Common myeloid progenitor, CD34-positive (primary cell): Measurements from ENCODE around the gene ZNF534.
"Not testable (repeated sequence)": the region's sequence is repeated elsewhere in the genome, so short reads cannot be mapped to it uniquely, and the experiment has no call there.

Source experiments
- CTCF ChIA-PET: fragments of 350-600 bp; sonication (Branson Sonifier 250); formaldehyde crosslinking; loops from one replicate; lab custom pipeline; 2021; ENCODE audit warnings: antibody characterized with exemption; lab: Charles Lee
- POLR2A ChIA-PET: fragments of 350-600 bp; sonication (Branson Sonifier 250); formaldehyde crosslinking; loops from one replicate; lab custom pipeline; 2021; ENCODE audit warnings: antibody characterized with exemption; lab: Charles Lee
- DNase-seq, 3 donors: peaks; one replicate each; pipeline versions ENCODE4 v3.0.0 to v3.0.0-alpha.2; 2013
- H3K27ac ChIP-seq, 2 experiments: 1 replicate in 1 of 2; 2 replicates in 1 of 2; pipeline ENCODE4 v1.7.0; 2013; ENCODE audit warnings: inconsistent platforms in 2 of 2, low read length in 2 of 2, mild to moderate bottlenecking in 2 of 2, low read depth in 1 of 2, moderate library complexity in 1 of 2; ENCODE audit not compliant: severe bottlenecking in 2 of 2, insufficient read depth in 1 of 2, poor library complexity in 1 of 2
- H3K27me3 ChIP-seq, 5 experiments: replicated peaks in 2 of 5; 1 replicate in 3 of 5; 2 replicates in 2 of 5; pipeline versions ENCODE4 v1.6.1 to v1.7.0; 2013; ENCODE audit warnings: low read length in 4 of 5, mild to moderate bottlenecking in 2 of 5, moderate library complexity in 2 of 5, inconsistent platforms in 1 of 5; ENCODE audit not compliant: insufficient read depth in 5 of 5, control insufficient read depth in 4 of 5
- H3K36me3 ChIP-seq, 4 experiments: 1 replicate in 2 of 4; 2 replicates in 2 of 4; pipeline versions ENCODE4 v1.6.1 to v1.7.0; 2013; ENCODE audit warnings: low read length in 3 of 4, control low read depth in 1 of 4, mild to moderate bottlenecking in 1 of 4; ENCODE audit not compliant: control insufficient read depth in 4 of 4, insufficient read depth in 4 of 4
- H3K4me1 ChIP-seq, 4 experiments: 1 replicate in 3 of 4; 2 replicates in 1 of 4; pipeline versions ENCODE4 v1.6.1 to v1.7.1; 2013; ENCODE audit warnings: low read length in 3 of 4, mild to moderate bottlenecking in 3 of 4, control low read depth in 1 of 4, inconsistent platforms in 1 of 4, moderate library complexity in 1 of 4; ENCODE audit not compliant: control insufficient read depth in 4 of 4, insufficient read depth in 4 of 4; ENCODE audit errors: control extremely low read depth in 1 of 4
- H3K4me3 ChIP-seq, 7 experiments: 1 replicate in 4 of 7; 2 replicates in 3 of 7; pipeline versions ENCODE4 v1.5.1 to v1.7.0; 2013; ENCODE audit warnings: mild to moderate bottlenecking in 7 of 7, low read length in 6 of 7, moderate library complexity in 6 of 7, inconsistent platforms in 2 of 7, low read depth in 2 of 7, control low read depth in 1 of 7; ENCODE audit not compliant: insufficient read depth in 4 of 7, control insufficient read depth in 1 of 7; ENCODE audit errors: extremely low read depth in 1 of 7
- H3K9me3 ChIP-seq, 5 experiments: 1 replicate in 4 of 5; 2 replicates in 1 of 5; pipeline versions ENCODE4 v1.6.1 to v1.7.1; 2013; ENCODE audit warnings: low read length in 4 of 5, mild to moderate bottlenecking in 2 of 5, inconsistent platforms in 1 of 5, low read depth in 1 of 5, moderate library complexity in 1 of 5; ENCODE audit not compliant: control insufficient read depth in 4 of 5, insufficient read depth in 2 of 5; ENCODE audit errors: control extremely low read depth in 1 of 5
- WGBS: methylation state at CpG from one replicate; pipeline ENCODE4 v1.1.5; 2013; ENCODE audit not compliant: insufficient coverage; 5-methylcytosine and 5-hydroxymethylcytosine counted together

ZNF534 gene

DNA sequence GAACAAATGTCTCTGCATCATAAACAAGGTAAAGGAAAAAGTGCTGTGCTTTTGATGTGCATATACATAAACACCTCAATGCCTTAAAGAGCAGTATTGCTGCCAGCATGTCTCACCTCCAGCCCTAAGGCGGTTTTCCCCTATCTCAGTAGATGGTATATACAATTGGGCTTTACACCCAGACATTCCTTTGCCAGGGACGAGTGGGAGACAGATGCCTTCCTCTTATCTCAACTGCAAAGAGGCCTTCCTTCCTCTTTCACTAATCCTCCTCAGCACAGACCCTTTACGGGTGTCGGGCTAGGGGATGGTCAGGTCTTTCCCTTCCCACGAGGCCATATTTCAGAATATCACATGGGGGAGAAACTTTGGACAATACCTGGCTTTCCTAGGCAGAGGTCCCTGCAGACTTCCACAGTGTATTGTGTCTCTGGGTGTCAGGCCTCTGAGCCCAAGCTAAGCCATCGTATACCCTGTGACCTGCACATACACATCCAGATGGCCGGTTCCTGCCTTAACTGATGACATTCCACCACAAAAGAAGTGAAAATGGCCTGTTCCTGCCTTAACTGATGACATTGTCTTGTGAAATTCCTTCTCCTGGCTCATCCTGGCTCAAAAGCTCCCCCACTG lies 55.3 kb downstream of the ZNF534 start:
- H3K4me1 ChIP-seq, DNase-seq, H3K27me3 ChIP-seq, H3K27ac ChIP-seq, POLR2A ChIA-PET, H3K4me3 ChIP-seq, CTCF ChIA-PET, H3K36me3 ChIP-seq: not testable (repeated sequence)
- WGBS, result 69% methylated on average over 2 of the region's 7 CpGs
- H3K9me3 ChIP-seq, result peaks cover 0 to 51% (median 43%) of the 10 kb centered on the region in 5 experiments

DNA sequence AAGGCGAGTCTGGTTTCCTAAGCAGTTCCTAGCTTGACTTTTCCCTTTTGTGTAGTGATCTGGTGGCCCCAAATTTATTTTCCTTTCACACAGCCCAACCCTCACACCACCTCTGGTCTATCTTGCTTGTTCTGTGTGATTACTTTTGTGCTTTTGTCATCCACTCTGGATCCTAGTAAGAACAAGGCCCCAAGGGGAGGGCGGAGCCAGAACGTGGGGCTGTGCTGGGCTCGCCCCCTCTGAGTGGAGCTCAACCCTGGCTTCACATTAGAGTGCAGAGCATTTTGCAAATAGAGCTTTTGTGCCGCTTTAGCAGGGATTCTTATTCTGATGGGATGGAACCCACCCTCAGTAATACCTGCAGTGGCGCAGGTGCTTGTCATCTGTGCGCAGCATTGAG lies 56.1 kb downstream of the ZNF534 start:
- 56% methylated on average over 3 of the region's 7 CpGs for WGBS
- H3K4me1 ChIP-seq, H3K27me3 ChIP-seq, H3K36me3 ChIP-seq, DNase-seq, POLR2A ChIA-PET, H3K27ac ChIP-seq, H3K4me3 ChIP-seq, CTCF ChIA-PET: not testable (repeated sequence)
- peaks cover 0 to 49% (median 42%) of the 10 kb centered on the region in 5 experiments for H3K9me3 ChIP-seq

DNA sequence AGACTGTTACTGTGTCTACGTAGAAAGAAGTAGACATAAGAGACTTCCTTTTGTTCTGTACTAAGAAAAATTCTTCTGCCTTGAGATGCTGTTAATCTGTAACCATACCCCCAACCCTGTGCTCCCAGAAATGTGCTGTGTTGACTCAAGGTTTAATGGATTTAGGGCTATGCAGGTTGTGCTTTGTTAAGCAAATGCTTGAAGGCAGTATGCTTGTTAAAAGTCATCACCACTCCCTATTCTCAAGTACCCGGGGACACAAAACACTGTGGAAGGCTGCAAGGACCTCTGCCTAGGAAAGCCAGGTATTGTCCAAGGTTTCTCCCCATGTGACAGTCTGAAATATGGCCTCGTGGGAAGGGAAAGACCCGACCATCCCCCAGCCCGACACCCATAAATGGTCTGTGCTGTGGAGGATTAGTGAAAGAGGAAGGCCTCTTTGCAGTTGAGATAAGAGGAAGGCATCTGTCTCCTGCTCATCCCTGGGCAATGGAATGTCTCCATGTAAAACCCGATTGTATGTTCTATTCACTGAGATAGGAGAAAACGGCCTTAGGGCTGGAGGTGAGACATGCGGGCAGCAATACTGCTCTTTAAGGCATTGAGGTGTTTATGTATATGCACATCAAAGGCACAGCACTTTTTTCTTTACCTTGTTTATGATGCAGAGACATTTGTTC lies 56.8 kb downstream of the ZNF534 start:
- H3K4me3 ChIP-seq, DNase-seq, H3K27ac ChIP-seq, POLR2A ChIA-PET, H3K27me3 ChIP-seq, CTCF ChIA-PET, H3K4me1 ChIP-seq, H3K36me3 ChIP-seq: not testable (repeated sequence)
- WGBS, result 13% methylated on average over 3 of the region's 8 CpGs
- peaks cover 0 to 47% (median 36%) of the 10 kb centered on the region in 5 experiments for H3K9me3 ChIP-seq

DNA sequence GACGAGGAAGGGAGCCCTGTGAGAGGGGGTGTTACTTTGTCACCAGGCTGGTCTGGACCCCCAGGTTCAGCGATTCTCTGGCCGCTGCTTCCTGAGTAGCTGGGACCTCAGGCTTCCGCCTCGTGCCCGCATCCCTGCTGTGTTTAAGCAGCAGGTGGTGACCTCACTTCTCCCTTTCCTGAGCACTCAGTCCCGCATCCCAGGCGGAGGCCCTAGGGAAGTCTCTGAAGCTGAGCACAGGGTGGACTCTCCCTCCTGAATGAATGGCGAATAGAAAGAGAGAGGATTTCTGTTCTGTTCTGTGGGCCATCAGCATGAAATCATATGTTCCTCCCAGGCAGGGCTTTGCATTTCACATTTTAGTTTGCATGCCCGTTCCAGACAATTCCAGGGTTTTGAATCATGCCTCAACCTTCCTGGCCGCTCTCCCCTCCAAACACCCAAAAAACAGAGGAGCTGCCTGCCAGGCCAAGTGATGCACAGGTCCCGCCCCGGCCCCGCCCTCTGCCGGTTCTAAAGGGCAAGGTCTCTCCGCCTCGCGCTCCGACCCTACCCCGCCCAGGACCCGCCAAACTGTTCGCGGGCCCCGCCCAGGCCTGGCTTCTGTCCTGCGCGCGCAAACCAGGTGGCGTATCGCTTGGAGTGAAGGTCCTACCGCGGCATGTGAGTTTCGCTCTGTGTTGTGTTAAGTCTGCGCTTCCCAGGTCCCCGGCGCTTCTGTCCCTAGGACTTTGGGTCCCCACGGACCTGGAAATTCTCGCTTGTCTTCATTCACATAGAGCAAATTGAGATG lies 63.4 kb downstream of the ZNF534 start:
- Histone ChIP-seq H3K4me1 (peaks cover 0 to 9% (median 0%) of the 10 kb centered on the region in 4 experiments), H3K4me3 (peak overlapping the region in 4 of 7 experiments; percentile 13 to 51 (median 41)), H3K27ac (no peak overlapping the region), H3K36me3 (peaks cover 0 to 2% (median 0%) of the 10 kb centered on the region in 4 experiments), H3K27me3 (no peaks in the 10 kb centered on the region), H3K9me3 (peaks cover 0 to 38% (median 30%) of the 10 kb centered on the region in 5 experiments)
- ChIA-PET POLR2A (no interaction called here), CTCF (no interaction called here)
- whole genome bisulfite sequencing, result 33% methylated on average over 30 of the region's 37 CpGs
- peak; percentile 9 to 71 (median 59) for DNase-seq

DNA sequence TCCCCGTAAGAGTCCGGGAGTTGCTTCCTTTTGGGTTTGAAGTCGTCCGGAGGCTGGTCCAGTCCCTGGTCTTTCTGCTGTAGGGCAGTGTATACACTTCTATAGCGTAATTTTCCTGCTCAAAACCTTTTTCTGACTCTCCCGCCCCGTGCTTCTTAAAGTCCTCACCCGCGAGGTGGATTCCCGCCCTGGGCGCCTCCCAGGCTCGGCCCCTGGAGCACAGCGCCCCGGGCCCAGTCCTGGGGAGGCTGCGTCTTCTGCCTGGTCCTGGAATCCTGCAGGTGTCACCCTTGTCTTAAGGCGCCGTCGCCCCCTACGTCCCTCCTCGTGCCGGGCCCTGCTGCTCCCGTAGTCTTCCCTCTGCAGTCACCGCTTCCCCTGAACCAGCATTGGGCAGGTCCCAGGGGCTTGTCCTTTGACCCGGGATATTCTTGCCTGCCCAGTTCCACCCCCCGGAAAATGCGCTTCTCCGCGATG lies 64.1 kb downstream of the ZNF534 start:
- Histone ChIP-seq H3K27me3 (no peaks in the 10 kb centered on the region), H3K27ac (no peak overlapping the region), H3K4me3 (peak overlapping the region in 3 of 7 experiments; percentile 34 to 51 (median 48)), H3K9me3 (peaks cover 0 to 36% (median 30%) of the 10 kb centered on the region in 5 experiments), H3K4me1 (peaks cover 0 to 9% (median 0%) of the 10 kb centered on the region in 4 experiments), H3K36me3 (peaks cover 0 to 2% (median 0%) of the 10 kb centered on the region in 4 experiments)
- CTCF ChIA-PET, result no interaction called here
- DNase-seq, result peak in 2 of 3 donors; percentile 39 to 56
- POLR2A ChIA-PET, result no interaction called here
- WGBS, result 13% methylated on average over 27 of the region's 28 CpGs

DNA sequence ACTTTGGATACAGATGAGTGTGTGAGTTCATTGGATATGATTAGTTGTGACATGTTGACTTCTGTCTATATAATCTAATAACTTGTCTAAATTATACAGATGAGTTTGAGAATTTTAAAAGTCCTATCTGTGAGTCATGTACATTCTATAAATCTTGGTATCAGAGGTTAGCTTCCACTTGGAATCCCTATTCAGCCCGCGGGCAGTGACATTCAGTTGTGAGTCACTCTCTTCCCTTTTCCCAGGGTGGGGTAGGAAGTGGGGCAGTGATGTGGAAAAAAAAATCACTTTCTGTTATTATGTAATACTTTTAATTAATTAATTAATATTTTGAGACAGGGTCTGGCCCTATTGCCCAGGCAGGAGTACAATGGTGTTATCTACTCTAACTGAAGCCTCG lies 65.6 kb downstream of the ZNF534 start:
- no peak for DNase-seq
- ChIA-PET POLR2A (interaction anchor here (0.6 kb wide), 1 partner anchor 209 kb away, joined by 4 read pairs; no protein-coding TSS in a partner anchor), CTCF (no interaction called here)
- H3K36me3 ChIP-seq, result peaks cover 0 to 2% (median 0%) of the 10 kb centered on the region in 4 experiments
- no peak overlapping the region for H3K27ac ChIP-seq
- peaks cover 0 to 44% (median 28%) of the 10 kb centered on the region in 5 experiments for H3K9me3 ChIP-seq
- no peak overlapping the region for H3K4me3 ChIP-seq
- peaks cover 0 to 9% (median 0%) of the 10 kb centered on the region in 4 experiments for H3K4me1 ChIP-seq
- WGBS, result 100% methylated on average over 1 of the region's 3 CpGs
- H3K27me3 ChIP-seq, result no peaks in the 10 kb centered on the region
